Testis (tissue), 2 donors: ENCODE data around the gene L1CAM.

ENCODE experiments used
- POLR2A ChIP-seq: fragments of 450-650 bp; IDR thresholded peaks from one replicate; pipeline ENCODE4 v1.6.1; 2017; ENCODE audit warnings: antibody characterized with exemption, mild to moderate bottlenecking, moderate library complexity
- TF ChIP-seq, protein P1 (sequence below), 3 experiments: fragments of 450-650 bp in 2 of 3; fragments of 200-600 bp in 1 of 3; sonication (generic) in 1 of 3; IDR thresholded peaks; one replicate each; pipeline ENCODE4 v1.5.1; 2016 to 2019; ENCODE audit warnings: antibody characterized with exemption in 3 of 3, mild to moderate bottlenecking in 2 of 3, moderate library complexity in 1 of 3

DNA sequence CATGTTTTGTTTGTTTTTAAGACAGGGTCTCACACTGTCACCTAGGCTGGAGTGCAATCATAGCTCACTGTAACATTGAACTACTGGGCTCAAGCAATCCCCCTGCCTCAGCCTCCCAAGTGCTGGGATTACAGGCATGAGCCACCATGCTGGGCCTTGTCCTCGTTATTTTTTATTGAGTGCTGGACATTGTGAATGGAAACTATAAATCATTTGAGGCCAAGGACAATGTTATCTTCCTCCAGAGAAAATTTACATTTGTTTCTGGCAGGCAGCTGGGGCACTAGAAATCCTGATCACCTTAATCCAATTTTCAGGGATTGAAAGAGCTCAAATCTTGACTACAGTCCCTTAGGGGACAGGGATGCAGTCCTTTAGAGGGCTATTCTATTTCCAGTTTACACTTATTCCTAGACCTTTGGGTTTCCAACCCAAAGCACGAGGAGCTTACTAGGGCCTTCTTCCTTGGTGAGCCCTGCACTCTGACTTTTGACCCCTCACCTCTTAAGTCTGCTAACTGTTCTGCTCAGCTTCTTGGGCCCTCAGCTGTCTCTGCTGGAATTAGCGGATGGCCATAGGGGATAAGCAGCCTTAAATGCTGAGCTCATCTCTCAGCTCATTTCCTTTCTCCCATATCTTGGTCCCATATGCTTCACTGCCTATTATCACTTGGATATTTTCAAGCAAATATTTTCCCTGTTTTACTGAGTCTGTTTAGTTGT lies 32.6 kb downstream of the L1CAM start:
- TF ChIP-seq, protein P1, sequence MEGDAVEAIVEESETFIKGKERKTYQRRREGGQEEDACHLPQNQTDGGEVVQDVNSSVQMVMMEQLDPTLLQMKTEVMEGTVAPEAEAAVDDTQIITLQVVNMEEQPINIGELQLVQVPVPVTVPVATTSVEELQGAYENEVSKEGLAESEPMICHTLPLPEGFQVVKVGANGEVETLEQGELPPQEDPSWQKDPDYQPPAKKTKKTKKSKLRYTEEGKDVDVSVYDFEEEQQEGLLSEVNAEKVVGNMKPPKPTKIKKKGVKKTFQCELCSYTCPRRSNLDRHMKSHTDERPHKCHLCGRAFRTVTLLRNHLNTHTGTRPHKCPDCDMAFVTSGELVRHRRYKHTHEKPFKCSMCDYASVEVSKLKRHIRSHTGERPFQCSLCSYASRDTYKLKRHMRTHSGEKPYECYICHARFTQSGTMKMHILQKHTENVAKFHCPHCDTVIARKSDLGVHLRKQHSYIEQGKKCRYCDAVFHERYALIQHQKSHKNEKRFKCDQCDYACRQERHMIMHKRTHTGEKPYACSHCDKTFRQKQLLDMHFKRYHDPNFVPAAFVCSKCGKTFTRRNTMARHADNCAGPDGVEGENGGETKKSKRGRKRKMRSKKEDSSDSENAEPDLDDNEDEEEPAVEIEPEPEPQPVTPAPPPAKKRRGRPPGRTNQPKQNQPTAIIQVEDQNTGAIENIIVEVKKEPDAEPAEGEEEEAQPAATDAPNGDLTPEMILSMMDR (IDR thresholded peaks at IDR 0.05), result no peak
- TF ChIP-seq POLR2A, result no peak
